ENCODE data around the gene KCNMB2. TPM values are rescaled to one million over a fixed set of nuclear protein-coding genes. Genes with fewer than 3 reads are reported as not detected.

KCNMB2 gene
- total RNA-seq, 4 donors from 2014 or later, result not detected

- in situ Hi-C loops (cut with MboI; ENCODE audit: low sequenced_read_pairs in 4 of 4), result no loop called here
- H3K4me3 ChIP-seq, result no peak overlapping the region
- no peak for ATAC-seq
- no peak for DNase-seq
- H3K36me3 ChIP-seq, result no peaks in the 10 kb centered on the region
- H3K9me3 ChIP-seq, result no peaks in the 10 kb centered on the region
- no peak for TF ChIP-seq POLR2A (IDR thresholded peaks at IDR 0.05)
- TF ChIP-seq, protein P1, sequence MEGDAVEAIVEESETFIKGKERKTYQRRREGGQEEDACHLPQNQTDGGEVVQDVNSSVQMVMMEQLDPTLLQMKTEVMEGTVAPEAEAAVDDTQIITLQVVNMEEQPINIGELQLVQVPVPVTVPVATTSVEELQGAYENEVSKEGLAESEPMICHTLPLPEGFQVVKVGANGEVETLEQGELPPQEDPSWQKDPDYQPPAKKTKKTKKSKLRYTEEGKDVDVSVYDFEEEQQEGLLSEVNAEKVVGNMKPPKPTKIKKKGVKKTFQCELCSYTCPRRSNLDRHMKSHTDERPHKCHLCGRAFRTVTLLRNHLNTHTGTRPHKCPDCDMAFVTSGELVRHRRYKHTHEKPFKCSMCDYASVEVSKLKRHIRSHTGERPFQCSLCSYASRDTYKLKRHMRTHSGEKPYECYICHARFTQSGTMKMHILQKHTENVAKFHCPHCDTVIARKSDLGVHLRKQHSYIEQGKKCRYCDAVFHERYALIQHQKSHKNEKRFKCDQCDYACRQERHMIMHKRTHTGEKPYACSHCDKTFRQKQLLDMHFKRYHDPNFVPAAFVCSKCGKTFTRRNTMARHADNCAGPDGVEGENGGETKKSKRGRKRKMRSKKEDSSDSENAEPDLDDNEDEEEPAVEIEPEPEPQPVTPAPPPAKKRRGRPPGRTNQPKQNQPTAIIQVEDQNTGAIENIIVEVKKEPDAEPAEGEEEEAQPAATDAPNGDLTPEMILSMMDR (IDR thresholded peaks at IDR 0.05 in 4 of 5, conservative IDR thresholded peaks at IDR 0.05 in 1 of 5), result no peak
- H3K27me3 ChIP-seq, result no peaks in the 10 kb centered on the region
- H3K27ac ChIP-seq, result no peak overlapping the region
- no peaks in the 10 kb centered on the region for H3K4me1 ChIP-seq
- intact Hi-C loops (cut with DNase I; ENCODE audit: low total_unique reads), result no loop called here
These were observed 43.7 kb upstream of the KCNMB2 start for GRCh38 chr3:178492491-178492890.

DNA sequence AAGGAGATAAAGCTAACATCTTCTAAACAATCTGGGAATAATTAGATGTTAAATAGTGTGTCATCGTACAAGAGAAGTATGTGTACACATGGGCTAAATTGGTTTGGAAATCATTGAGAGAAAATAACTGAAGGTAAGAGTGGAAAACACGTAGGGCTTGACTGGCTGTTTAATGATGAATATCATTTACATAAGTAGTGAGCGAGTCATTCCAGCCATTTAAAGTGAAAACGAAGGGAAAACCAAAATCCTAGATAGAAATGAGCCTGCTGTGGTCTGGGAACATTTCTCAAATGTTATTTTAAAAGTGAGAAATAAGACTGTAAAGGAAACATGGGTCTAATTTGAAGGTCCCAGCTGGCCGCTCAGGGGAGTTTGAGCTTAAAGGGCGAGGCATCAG, 41.9 kb upstream of the KCNMB2 start:
- Histone ChIP-seq H3K27ac (no peak overlapping the region), H3K4me3 (no peak overlapping the region), H3K9me3 (no peaks in the 10 kb centered on the region), H3K27me3 (no peaks in the 10 kb centered on the region), H3K36me3 (no peaks in the 10 kb centered on the region), H3K4me1 (no peaks in the 10 kb centered on the region)
- TF ChIP-seq, protein P1 (IDR thresholded peaks at IDR 0.05 in 4 of 5, conservative IDR thresholded peaks at IDR 0.05 in 1 of 5), result no peak
- no peak for TF ChIP-seq POLR2A (IDR thresholded peaks at IDR 0.05)
- no peak for ATAC-seq
- no peak for DNase-seq
- in situ Hi-C loops (cut with MboI; ENCODE audit: low sequenced_read_pairs in 4 of 4) (no loop called here), intact Hi-C loops (cut with DNase I; ENCODE audit: low total_unique reads) (no loop called here)

GRCh38 chr3:178496911-178497310, 39.3 kb upstream of the KCNMB2 start:
- Histone ChIP-seq H3K4me1 (no peaks in the 10 kb centered on the region), H3K4me3 (no peak overlapping the region), H3K9me3 (no peaks in the 10 kb centered on the region), H3K27me3 (no peaks in the 10 kb centered on the region), H3K27ac (no peak overlapping the region), H3K36me3 (no peaks in the 10 kb centered on the region)
- intact Hi-C loops (cut with DNase I; ENCODE audit: low total_unique reads), result no loop called here
- DNase-seq (no peak), ATAC-seq (no peak)
- TF ChIP-seq, protein P1 (IDR thresholded peaks at IDR 0.05 in 4 of 5, conservative IDR thresholded peaks at IDR 0.05 in 1 of 5), result no peak
- TF ChIP-seq POLR2A (IDR thresholded peaks at IDR 0.05), result no peak
- in situ Hi-C loops (cut with MboI; ENCODE audit: low sequenced_read_pairs in 4 of 4), result no loop called here

- H3K9me3 ChIP-seq, result no peaks in the 10 kb centered on the region
- no peak for TF ChIP-seq POLR2A (IDR thresholded peaks at IDR 0.05)
- TF ChIP-seq, protein P1 (IDR thresholded peaks at IDR 0.05 in 4 of 5, conservative IDR thresholded peaks at IDR 0.05 in 1 of 5), result no peak
- no peaks in the 10 kb centered on the region for H3K36me3 ChIP-seq
- no peaks in the 10 kb centered on the region for H3K4me1 ChIP-seq
- DNase-seq (no peak), ATAC-seq (no peak)
- no peaks in the 10 kb centered on the region for H3K27me3 ChIP-seq
- intact Hi-C loops (cut with DNase I; ENCODE audit: low total_unique reads) (no loop called here), in situ Hi-C loops (cut with MboI; ENCODE audit: low sequenced_read_pairs in 4 of 4) (no loop called here)
- no peak overlapping the region for H3K4me3 ChIP-seq
- H3K27ac ChIP-seq, result no peak overlapping the region
These were observed 37.4 kb upstream of the KCNMB2 start for GRCh38 chr3:178498871-178499270.

DNA sequence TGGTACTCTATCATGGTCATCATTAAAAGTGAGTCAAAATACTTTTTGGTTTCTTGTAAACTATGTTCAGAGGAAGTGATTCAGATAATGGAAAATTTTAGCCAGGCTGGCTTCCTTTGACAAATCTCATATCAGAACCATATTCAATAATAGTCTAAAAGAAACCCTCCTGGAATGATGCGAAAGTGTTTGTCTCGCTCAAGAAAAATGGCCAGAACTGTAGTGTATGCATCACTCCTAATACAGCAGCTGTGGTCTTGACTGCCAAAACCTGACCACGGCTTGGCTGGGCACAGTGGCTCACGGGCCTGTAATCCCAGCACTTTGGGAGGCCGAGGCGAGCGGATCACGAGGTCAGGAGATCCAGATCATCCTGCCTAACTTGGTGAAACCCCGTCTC, 35.6 kb upstream of the KCNMB2 start:
- intact Hi-C loops (cut with DNase I; ENCODE audit: low total_unique reads), result no loop called here

More for the DNA sequence above, 35.6 kb upstream of the KCNMB2 start:
- Histone ChIP-seq H3K36me3 (no peaks in the 10 kb centered on the region), H3K9me3 (no peaks in the 10 kb centered on the region), H3K27me3 (no peaks in the 10 kb centered on the region), H3K27ac (no peak overlapping the region), H3K4me3 (no peak overlapping the region), H3K4me1 (no peaks in the 10 kb centered on the region)
- ATAC-seq (no peak), DNase-seq (no peak)
- TF ChIP-seq, protein P1 (IDR thresholded peaks at IDR 0.05 in 4 of 5, conservative IDR thresholded peaks at IDR 0.05 in 1 of 5), result no peak
- no peak for TF ChIP-seq POLR2A (IDR thresholded peaks at IDR 0.05)
- in situ Hi-C loops (cut with MboI; ENCODE audit: low sequenced_read_pairs in 4 of 4), result no loop called here

Measured in gastrocnemius medialis (tissue), 4 donors.